IPS DF 6.9 (cell line): ENCODE measurements around the gene SLF2.
"Not testable (repeated sequence)": the region's sequence is repeated elsewhere in the genome, so short reads cannot be mapped to it uniquely, and the experiment has no call there.

Source experiments
- DNase-seq: peaks from one replicate; pipeline ENCODE4 v3.0.0-alpha.2; 2013; ENCODE audit warnings: low read depth, low spot score
- H3K27ac ChIP-seq: one replicate; pipeline ENCODE4 v1.5.1; 2013; ENCODE audit warnings: low read length, control low read depth
- H3K27me3 ChIP-seq: 2 replicates; pipeline ENCODE4 v1.6.1; 2013; ENCODE audit warnings: mild to moderate bottlenecking, low read length; ENCODE audit not compliant: control insufficient read depth, insufficient read depth
- H3K36me3 ChIP-seq: 2 replicates; pipeline ENCODE4 v1.6.1; 2013; ENCODE audit warnings: low read length; ENCODE audit not compliant: control insufficient read depth, insufficient read depth
- H3K4me1 ChIP-seq: 2 replicates; pipeline ENCODE4 v1.6.1; 2013; ENCODE audit warnings: low read length; ENCODE audit not compliant: control insufficient read depth, insufficient read depth
- H3K4me3 ChIP-seq: 2 replicates; pipeline ENCODE4 v1.5.1; 2013; ENCODE audit warnings: mild to moderate bottlenecking, low read length
- H3K9me3 ChIP-seq: 2 replicates; pipeline ENCODE4 v1.6.1; 2013; ENCODE audit warnings: low read length, inconsistent platforms; ENCODE audit not compliant: control insufficient read depth, insufficient read depth
- WGBS: extraction: QIAGEN DNeasy Blood & Tissue Kit; methylation state at CpG from one replicate; pipeline ENCODE4 v1.1.7; 2013; ENCODE audit warnings: mixed read lengths, missing lambda C conversion rate; ENCODE audit not compliant: insufficient read length, insufficient coverage; 5-methylcytosine and 5-hydroxymethylcytosine counted together

SLF2 gene

DNA sequence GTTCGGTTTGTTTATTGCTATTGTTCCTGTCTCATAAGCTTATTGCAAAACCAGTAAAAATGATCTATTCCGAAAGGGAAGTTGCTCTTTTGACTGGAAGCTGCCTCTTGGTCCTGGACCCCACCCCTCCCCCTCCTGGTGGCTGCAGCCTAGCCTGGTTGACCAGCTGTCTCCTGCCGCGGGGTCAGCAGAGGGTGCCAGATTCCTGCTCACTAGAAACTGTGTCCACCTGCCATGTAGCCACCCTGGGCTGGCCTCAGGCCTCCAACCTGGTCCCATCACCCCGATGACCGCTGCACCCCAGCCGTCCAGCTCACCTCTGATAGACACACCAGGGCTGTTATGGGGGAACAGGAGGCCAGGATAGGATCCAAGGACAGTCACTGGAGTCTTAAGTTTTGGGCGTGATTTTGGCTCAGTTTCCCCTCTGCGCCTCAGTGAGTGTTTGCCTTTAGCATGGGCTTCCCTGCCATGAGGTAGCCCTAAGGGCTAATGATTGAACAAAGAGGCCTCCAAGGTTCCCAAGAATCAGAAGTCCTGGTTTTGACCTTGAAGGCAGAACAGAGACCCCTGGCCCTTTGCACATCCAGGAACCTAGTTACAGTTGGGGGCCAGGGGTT is 32.9 kb upstream of the SLF2 start:
- H3K9me3 ChIP-seq, result no peaks in the 10 kb centered on the region
- no peak for DNase-seq
- no peaks in the 10 kb centered on the region for H3K27me3 ChIP-seq
- H3K27ac ChIP-seq, result no peak overlapping the region
- H3K4me3 ChIP-seq, result no peak overlapping the region
- no peaks in the 10 kb centered on the region for H3K4me1 ChIP-seq
- no peaks in the 10 kb centered on the region for H3K36me3 ChIP-seq
- WGBS, result no CpG with 5 or more reads among the region's 9 CpGs

DNA sequence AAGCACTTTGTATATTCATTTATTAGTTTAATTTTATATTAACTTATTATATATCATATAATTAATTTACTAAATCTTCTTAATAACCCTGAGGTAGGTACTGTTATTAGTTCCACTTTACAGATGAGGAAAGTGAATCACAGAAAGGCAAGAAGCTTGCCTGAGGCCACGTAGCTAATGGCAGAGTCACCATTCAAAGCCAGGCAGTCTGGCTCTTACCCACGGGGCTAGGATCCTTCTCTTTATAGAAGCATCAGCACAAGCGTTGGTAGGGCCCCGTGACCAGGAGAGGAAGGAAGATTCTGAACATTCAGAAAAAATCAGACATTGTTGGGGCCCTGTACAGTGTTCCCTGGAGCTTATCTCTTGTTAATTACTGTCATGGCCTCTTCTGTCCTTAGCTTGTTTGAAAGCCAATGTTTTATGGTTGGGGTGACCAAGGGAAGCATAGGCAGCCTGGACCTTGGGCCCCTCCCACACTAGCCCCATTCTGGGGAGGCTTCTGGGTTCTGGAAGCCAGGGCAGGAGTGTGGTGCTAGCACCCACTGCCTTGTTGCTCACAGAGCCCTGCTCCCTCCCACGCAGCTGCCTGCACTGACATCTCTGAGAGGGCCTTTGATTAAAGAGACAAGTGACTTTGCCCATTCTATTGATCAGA is 31.1 kb upstream of the SLF2 start:
- H3K4me3 ChIP-seq, result no peak overlapping the region
- WGBS, result no CpG with 5 or more reads among the region's 5 CpGs
- no peak for DNase-seq
- no peaks in the 10 kb centered on the region for H3K9me3 ChIP-seq
- H3K36me3 ChIP-seq, result no peaks in the 10 kb centered on the region
- no peak overlapping the region for H3K27ac ChIP-seq
- H3K4me1 ChIP-seq, result no peaks in the 10 kb centered on the region
- no peaks in the 10 kb centered on the region for H3K27me3 ChIP-seq

DNA sequence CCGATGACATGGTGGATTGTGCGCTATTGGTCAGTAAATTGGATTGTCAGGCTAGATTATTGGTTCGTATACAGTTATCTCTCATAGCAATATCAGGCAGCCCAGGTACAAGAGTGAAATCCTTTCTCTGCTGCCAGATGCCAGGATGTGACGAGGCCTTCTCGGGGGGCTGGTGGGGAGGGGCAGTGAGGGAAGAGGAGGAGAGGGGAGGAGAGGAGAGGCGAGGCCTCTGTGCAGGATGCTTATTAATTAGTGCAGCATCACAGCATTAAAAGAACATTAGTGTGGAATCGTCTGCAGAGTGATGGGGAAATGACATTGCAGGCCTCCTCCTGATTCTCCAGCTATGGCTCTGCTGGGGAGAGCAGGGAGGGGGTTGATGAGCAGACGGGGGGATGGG is 30.5 kb upstream of the SLF2 start:
- Histone ChIP-seq H3K4me1 (no peaks in the 10 kb centered on the region), H3K36me3 (no peaks in the 10 kb centered on the region), H3K27ac (no peak overlapping the region), H3K27me3 (no peaks in the 10 kb centered on the region), H3K9me3 (no peaks in the 10 kb centered on the region), H3K4me3 (no peak overlapping the region)
- DNase-seq, result no peak
- WGBS, result no CpG with 5 or more reads among the region's 8 CpGs

DNA sequence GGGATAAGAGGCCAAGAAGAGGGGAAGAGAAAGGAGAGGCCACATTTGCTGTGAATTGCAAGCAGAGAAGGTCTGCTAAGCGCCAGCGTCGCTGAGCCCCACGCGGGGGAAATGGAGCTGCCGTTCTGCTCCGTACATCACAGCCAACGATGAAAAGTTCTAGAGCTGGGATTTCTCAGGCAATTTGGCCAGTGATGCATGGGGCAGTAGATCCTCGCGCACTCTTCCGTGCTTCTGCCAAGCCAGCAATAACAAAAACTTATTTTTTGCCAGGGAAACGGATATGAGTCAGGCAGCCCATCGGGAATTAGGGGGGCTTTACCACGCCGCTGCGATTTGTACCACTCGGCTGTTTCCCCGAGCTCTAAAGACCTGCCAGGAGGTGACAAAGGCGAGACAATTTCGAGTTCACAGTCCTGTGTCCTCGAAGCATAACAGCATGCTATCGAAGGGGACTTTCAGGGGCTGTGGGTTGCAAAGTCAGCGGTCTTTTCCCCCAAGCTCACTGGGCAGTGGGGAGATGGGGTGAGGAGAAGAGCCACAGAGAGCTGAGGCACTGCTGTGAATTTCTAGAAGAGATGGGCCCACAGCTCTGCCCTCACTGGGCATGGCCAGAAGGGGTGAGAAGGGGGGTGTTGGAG is 30.0 kb upstream of the SLF2 start:
- WGBS, result no CpG with 5 or more reads among the region's 23 CpGs

DNA sequence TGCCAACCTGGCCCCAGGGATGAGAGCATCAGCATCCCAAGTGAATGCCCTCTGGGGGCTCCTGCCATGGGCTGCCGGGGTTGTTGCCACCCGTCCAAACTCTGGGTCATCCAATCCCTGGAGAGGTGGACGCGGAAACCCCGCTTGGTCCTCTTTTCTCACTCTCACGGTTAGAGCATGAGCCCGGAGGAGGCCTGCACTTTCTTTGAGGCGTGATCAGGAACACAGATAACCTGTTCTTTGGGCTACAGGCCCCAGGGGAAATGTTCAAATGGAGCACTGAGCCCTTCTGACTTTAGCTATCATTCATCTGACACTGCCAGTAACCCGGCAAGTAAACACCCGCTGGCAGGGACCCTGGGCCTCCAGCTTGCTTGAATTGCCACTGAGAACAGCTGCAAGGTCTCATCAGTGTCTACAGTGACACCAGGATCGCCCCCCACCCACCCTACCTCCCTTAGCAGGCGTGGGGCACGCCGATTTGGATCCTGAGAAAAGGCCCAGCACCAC is 29.4 kb upstream of the SLF2 start:
- Histone ChIP-seq H3K4me3 (no peak overlapping the region), H3K9me3 (no peaks in the 10 kb centered on the region), H3K27me3 (no peaks in the 10 kb centered on the region), H3K36me3 (no peaks in the 10 kb centered on the region), H3K27ac (no peak overlapping the region), H3K4me1 (no peaks in the 10 kb centered on the region)
- no peak for DNase-seq
- WGBS, result no CpG with 5 or more reads among the region's 14 CpGs

More for the DNA sequence above, 30.0 kb upstream of the SLF2 start:
- H3K4me3 ChIP-seq, result no peak overlapping the region
- H3K4me1 ChIP-seq, result no peaks in the 10 kb centered on the region
- no peak overlapping the region for H3K27ac ChIP-seq
- no peak for DNase-seq
- H3K27me3 ChIP-seq, result no peaks in the 10 kb centered on the region
- H3K9me3 ChIP-seq, result no peaks in the 10 kb centered on the region
- no peaks in the 10 kb centered on the region for H3K36me3 ChIP-seq

DNA sequence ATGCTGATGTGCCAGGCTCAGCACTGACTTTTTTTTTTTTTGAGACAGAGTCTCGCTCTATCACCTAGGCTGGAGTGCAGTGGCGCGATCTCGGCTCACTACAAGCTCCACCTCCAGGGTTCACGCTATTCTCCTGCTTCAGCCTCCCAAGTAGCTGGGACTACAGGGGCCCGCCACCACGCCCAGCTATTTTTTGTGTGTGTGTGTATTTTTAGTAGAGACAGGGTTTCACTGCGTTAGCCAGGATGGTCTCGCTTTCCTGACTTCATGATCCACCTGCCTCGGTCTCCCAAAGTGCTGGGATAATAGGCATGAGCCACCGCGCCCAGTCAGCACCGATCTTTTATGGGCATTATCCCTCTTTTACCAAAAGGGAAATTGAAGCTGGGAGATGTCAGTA is 27.2 kb upstream of the SLF2 start:
- not testable (repeated sequence) for H3K4me3 ChIP-seq, H3K27ac ChIP-seq, H3K9me3 ChIP-seq, H3K27me3 ChIP-seq, H3K4me1 ChIP-seq, DNase-seq, H3K36me3 ChIP-seq
- no CpG with 5 or more reads among the region's 13 CpGs for WGBS

DNA sequence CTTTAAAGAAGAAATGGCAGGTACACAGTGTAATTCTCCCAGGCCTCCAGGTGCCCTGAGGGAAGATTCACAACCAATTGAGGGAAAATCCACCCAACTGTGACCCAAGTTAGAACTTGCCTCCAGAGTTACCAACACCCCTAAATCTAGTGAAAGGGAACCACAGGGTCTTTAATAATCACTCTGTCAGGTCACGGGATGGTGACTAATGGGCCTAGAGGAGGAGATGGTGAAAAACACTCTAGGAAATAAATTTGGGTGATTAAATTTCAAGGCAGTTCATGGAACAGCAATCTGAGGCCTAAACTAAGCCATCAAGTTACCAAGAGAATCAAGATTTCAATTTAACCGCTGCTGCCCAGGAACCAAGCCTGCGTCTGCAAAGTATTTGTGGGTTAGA is 26.7 kb upstream of the SLF2 start:
- Histone ChIP-seq H3K4me3 (no peak overlapping the region), H3K36me3 (no peaks in the 10 kb centered on the region), H3K9me3 (no peaks in the 10 kb centered on the region), H3K4me1 (no peaks in the 10 kb centered on the region; the same call in 1 of the 2 replicates), H3K27me3 (no peaks in the 10 kb centered on the region), H3K27ac (no peak overlapping the region)
- WGBS, result no CpG with 5 or more reads among the region's 3 CpGs
- DNase-seq, result no peak

DNA sequence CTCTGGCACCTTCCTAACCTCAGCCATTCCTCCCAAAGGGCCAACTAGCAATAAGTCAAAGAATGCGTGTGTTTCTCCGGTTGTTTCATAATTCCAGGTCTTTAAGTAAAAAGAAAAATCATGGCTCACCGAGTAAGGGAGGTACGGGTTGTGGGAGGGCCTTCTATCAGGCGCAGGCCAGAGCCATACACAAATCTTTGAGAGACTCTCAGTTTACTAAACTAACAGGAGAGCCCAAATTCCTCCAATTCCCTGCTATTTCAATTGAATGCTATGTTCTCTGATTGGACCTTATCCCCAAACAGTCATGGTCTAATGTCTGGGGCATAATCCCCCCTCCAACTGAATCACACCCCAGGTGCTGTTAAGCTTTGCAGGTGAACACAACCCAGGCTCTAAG is 26.2 kb upstream of the SLF2 start:
- Histone ChIP-seq H3K4me3 (no peak overlapping the region), H3K27me3 (no peaks in the 10 kb centered on the region), H3K4me1 (no peaks in the 10 kb centered on the region; the same call in 1 of the 2 replicates), H3K27ac (no peak overlapping the region), H3K36me3 (no peaks in the 10 kb centered on the region), H3K9me3 (no peaks in the 10 kb centered on the region)
- no CpG with 5 or more reads among the region's 5 CpGs for WGBS
- DNase-seq, result no peak

DNA sequence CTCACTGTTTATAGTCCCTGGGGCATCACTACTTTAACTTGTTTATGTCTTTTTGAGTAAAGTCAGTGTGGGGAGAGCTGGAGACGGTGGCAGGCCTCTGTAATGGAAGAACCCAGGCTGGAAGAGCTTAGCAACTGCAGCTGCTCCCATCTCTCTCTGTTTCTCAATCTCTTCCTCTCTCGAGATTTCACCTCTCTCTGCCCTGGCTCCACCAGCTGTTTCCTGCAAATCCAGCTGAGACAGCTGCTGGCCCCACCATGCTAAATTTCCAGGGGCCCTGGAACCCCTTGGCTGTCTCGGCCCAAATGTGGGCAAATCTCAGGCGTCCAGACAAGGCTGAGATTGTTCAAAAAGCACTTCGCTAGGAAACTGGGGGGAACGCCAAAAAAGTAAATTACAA is 25.8 kb upstream of the SLF2 start:
- Histone ChIP-seq H3K9me3 (no peaks in the 10 kb centered on the region), H3K27me3 (no peaks in the 10 kb centered on the region), H3K36me3 (no peaks in the 10 kb centered on the region), H3K27ac (no peak overlapping the region), H3K4me1 (no peaks in the 10 kb centered on the region; the same call in 1 of the 2 replicates), H3K4me3 (no peak overlapping the region)
- WGBS, result no CpG with 5 or more reads among the region's 6 CpGs
- no peak for DNase-seq

DNA sequence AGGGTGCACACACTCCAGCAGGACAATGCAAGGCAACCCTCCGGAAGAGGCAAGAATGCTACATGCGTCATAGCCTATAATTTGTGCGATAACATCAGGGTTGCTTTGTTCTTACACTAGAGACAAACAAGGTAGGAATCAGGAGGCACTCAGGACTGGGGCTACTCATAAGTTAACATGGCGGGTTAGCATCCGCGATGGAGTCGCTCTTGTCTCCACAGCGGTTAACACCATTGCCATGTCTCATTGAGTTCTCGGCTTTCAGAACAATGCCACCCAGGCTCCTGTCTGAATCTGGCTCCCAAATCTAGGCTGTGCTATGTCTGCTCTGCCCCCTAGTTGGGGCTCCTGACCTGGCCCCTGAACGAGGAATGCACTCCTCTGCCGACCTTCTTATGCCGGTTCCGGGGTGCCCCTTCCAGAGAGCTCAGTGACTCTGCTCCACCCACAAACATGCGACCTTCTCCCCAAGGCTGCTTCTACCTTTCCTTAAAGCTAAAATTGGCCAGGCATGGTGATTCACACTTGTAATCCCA is 24.9 kb upstream of the SLF2 start:
- DNase-seq, result no peak
- no peaks in the 10 kb centered on the region for H3K9me3 ChIP-seq
- no CpG with 5 or more reads among the region's 14 CpGs for WGBS
- H3K36me3 ChIP-seq, result no peaks in the 10 kb centered on the region
- H3K4me3 ChIP-seq, result no peak overlapping the region
- no peaks in the 10 kb centered on the region; the same call in 1 of the 2 replicates for H3K4me1 ChIP-seq
- H3K27me3 ChIP-seq, result no peaks in the 10 kb centered on the region
- H3K27ac ChIP-seq, result no peak overlapping the region
